RWPE1 (cell line): ENCODE results near the gene PIAS1.

ENCODE experiments used
- CTCF ChIA-PET: fragments of 350-600 bp; sonication (Branson Sonifier 250); formaldehyde crosslinking; extraction: SDS; loops from one replicate; lab custom pipeline; 2021; lab: Yijun Ruan, JAX
- POLR2A ChIA-PET: fragments of 400-600 bp; formaldehyde crosslinking; extraction: SDS; loops from one replicate; lab custom pipeline; 2020; ENCODE audit warnings: antibody characterized with exemption; ENCODE audit not compliant: low non-redundant PET; lab: Yijun Ruan, JAX
- DNase-seq: peaks from one replicate; pipeline ENCODE4 v3.0.0; 2012; ENCODE audit warnings: low spot score
- H3K27ac ChIP-seq: fragments of 450-650 bp; 2 replicates; pipeline ENCODE4 v1.5.1; 2017
- TF ChIP-seq, protein P1 (sequence below): fragments of 450-650 bp; conservative IDR thresholded peaks from 2 replicates; pipeline ENCODE4 v1.5.1; 2017; ENCODE audit warnings: low read depth, mild to moderate bottlenecking

Gene PIAS1

DNA sequence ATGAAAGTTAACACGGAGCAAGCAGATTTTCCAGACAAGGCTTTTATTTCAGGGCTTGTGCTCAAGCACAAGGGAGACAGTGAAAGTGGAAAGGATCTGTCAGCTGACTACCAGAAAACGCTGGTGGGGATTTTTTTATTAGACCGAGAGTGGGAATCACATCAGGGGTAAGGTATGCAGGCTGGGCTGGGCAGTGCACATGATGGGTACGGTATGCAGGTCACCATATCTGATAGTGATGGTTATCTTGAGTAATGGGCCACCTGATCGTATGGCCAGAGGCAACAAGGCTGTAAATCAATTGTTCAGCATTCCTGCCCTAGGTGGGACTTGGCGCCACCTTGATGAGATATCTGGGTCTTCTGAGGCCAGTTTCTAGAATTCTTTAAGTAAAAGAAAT lies 36.9 kb upstream of the PIAS1 start:
- POLR2A ChIA-PET: no interaction called here

DNA sequence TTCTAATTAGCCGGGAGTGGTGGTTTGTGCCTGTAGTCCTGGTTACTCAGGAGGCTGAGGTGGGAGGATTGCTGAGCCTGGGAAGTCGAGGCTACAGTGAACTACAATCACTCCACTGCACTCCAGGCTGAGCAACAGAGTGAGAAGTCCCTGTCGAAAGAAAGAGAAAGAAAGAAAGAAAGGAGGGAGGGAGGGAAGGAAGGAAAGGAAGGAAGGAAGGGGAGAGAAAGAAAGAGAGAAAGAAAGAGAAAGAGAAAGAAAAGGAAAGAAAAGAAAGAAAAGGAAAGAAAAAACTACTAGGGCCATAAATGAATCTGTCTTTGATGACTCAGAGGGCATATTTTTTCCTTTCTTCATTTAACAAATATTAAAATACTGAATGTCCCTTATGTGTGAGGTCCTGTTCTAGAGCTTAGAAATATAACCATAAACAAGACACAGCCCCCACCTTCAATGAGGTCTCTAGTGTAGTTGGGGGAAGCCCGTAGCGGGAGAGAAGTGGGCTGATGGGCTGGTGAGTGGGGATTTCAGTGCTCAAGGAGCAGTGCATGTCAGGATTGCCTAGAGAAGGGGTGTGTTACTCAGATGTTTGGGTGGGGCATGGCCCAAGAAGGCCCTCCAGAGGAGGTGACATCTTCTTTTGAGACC lies 35.2 kb upstream of the PIAS1 start:
- ChIA-PET CTCF (no interaction called here), POLR2A (no interaction called here)
- no peak overlapping the region for H3K27ac ChIP-seq
- TF ChIP-seq, protein P1, sequence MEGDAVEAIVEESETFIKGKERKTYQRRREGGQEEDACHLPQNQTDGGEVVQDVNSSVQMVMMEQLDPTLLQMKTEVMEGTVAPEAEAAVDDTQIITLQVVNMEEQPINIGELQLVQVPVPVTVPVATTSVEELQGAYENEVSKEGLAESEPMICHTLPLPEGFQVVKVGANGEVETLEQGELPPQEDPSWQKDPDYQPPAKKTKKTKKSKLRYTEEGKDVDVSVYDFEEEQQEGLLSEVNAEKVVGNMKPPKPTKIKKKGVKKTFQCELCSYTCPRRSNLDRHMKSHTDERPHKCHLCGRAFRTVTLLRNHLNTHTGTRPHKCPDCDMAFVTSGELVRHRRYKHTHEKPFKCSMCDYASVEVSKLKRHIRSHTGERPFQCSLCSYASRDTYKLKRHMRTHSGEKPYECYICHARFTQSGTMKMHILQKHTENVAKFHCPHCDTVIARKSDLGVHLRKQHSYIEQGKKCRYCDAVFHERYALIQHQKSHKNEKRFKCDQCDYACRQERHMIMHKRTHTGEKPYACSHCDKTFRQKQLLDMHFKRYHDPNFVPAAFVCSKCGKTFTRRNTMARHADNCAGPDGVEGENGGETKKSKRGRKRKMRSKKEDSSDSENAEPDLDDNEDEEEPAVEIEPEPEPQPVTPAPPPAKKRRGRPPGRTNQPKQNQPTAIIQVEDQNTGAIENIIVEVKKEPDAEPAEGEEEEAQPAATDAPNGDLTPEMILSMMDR: no peak
- DNase-seq: no peak

More for the DNA sequence above, 36.9 kb upstream of the PIAS1 start:
- H3K27ac ChIP-seq: no peak overlapping the region
- CTCF ChIA-PET: interaction anchor here (0.7 kb wide), 1 partner anchor 16 kb away, joined by 3 read pairs; no protein-coding TSS in a partner anchor
- DNase-seq: no peak
- TF ChIP-seq, protein P1: no peak

GRCh38 chr15:68019814-68020525 lies 34.1 kb upstream of the PIAS1 start:
- DNase-seq: no peak
- CTCF ChIA-PET: interaction anchor here (1.6 kb wide), 1 partner anchor 11 kb away, joined by 6 read pairs; no protein-coding TSS in a partner anchor
- H3K27ac ChIP-seq: no peak overlapping the region
- TF ChIP-seq, protein P1: no peak
- POLR2A ChIA-PET: no interaction called here

GRCh38 chr15:68020685-68021084 lies 33.4 kb upstream of the PIAS1 start:
- CTCF ChIA-PET: interaction anchor here (1.6 kb wide), 1 partner anchor 11 kb away, joined by 6 read pairs; no protein-coding TSS in a partner anchor
- TF ChIP-seq, protein P1: no peak
- DNase-seq: no peak

GRCh38 chr15:68022061-68022460 lies 32.1 kb upstream of the PIAS1 start:
- no peak overlapping the region for H3K27ac ChIP-seq
- DNase-seq: no peak
- TF ChIP-seq, protein P1: no peak
- ChIA-PET CTCF (no interaction called here), POLR2A (no interaction called here)

More at GRCh38 chr15:68020685-68021084, 33.4 kb upstream of the PIAS1 start:
- POLR2A ChIA-PET: no interaction called here
- no peak overlapping the region for H3K27ac ChIP-seq

DNA sequence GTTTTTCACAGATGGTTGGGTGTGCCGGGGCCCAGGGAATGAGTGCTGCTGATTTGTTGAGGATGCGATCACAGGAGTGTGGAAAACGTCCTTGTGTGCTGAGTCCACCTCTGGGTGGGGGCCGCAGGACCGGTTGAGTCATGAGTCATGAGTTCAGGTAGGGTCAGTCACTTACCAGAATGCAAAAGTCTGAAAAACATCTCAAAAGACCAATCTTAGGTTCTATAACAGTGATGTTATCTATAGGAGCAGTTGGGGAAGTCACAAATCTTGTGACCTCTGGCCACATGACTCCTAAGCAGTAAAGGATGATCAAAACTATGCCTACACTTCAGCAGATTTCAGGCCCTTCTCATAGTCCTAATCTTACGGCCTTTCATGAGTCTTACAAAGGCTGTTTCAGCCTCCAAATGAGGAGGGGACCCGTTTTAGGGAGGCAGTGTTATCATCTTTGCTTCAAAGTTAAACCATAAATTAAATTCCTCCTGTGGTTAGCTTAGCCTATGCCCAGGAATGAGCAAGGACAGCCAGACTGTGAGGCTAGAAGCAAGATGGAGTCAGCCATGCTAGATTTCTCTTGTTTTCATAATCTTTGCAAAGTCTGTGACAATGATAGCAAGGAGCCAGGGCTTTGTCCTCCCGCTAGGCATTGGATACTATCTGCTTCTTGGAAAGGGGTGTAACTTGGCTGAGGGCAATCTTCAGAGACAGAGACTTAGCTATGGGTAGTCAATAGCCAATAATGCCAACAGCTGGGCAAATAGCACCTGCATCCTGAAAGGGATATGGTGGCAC lies 30.6 kb upstream of the PIAS1 start:
- ChIA-PET CTCF (no interaction called here), POLR2A (no interaction called here)
- TF ChIP-seq, protein P1: no peak
- H3K27ac ChIP-seq: no peak overlapping the region
- DNase-seq: no peak
